ENCODE measurements around the gene RAB1B. TPM values are rescaled to one million over a fixed set of nuclear protein-coding genes. Genes with fewer than 3 reads are reported as not detected.

RAB1B gene
- total and polyA plus RNA-seq, 2 experiments from 2014 or later = 17.3 to 103 TPM

- Histone ChIP-seq H3K9me3 (ENCODE audit: low read depth) (no peaks in the 10 kb centered on the region), H3K4me3 (no peak overlapping the region), H3K36me3 (no peaks in the 10 kb centered on the region), H3K27ac (no peak overlapping the region), H3K27me3 (peaks cover 10% of the 10 kb centered on the region), H3K4me1 (ENCODE audit: low read depth) (peaks cover 4% of the 10 kb centered on the region)
- DNase-seq (ENCODE audit: low read depth in 1 of 2, low spot score in 1 of 2) = no peak
- no peak for TF ChIP-seq CTCF (IDR thresholded peaks at IDR 0.05; ENCODE audit: low read depth, low read length)
Measured at GRCh38 chr11:66283461-66284105, 15.1 kb downstream of the RAB1B start.

- peaks cover 4% of the 10 kb centered on the region for H3K4me1 ChIP-seq (ENCODE audit: low read depth)
Measured at GRCh38 chr11:66284526-66285078, 16.2 kb downstream of the RAB1B start.

GRCh38 chr11:66285250-66285947 is 17.0 kb downstream of the RAB1B start:
- H3K27ac ChIP-seq = no peak overlapping the region
- TF ChIP-seq CTCF (IDR thresholded peaks at IDR 0.05; ENCODE audit: low read depth, low read length) = no peak
- no peak for DNase-seq (ENCODE audit: low read depth in 1 of 2, low spot score in 1 of 2)
- H3K36me3 ChIP-seq = no peaks in the 10 kb centered on the region
- H3K4me1 ChIP-seq (ENCODE audit: low read depth) = peaks cover 4% of the 10 kb centered on the region
- no peaks in the 10 kb centered on the region for H3K9me3 ChIP-seq (ENCODE audit: low read depth)
- H3K4me3 ChIP-seq = no peak overlapping the region
- no peaks in the 10 kb centered on the region for H3K27me3 ChIP-seq

More at GRCh38 chr11:66284526-66285078, 16.2 kb downstream of the RAB1B start:
- no peak overlapping the region for H3K4me3 ChIP-seq
- no peak overlapping the region for H3K27ac ChIP-seq
- no peaks in the 10 kb centered on the region for H3K27me3 ChIP-seq
- DNase-seq (ENCODE audit: low read depth in 1 of 2, low spot score in 1 of 2) = no peak
- no peak for TF ChIP-seq CTCF (IDR thresholded peaks at IDR 0.05; ENCODE audit: low read depth, low read length)
- no peaks in the 10 kb centered on the region for H3K36me3 ChIP-seq
- H3K9me3 ChIP-seq (ENCODE audit: low read depth) = no peaks in the 10 kb centered on the region

GRCh38 chr11:66286699-66287098 is 18.3 kb downstream of the RAB1B start:
- no peak for DNase-seq (ENCODE audit: low read depth in 1 of 2, low spot score in 1 of 2)
- Histone ChIP-seq H3K27me3 (peaks cover 12% of the 10 kb centered on the region), H3K9me3 (ENCODE audit: low read depth) (no peaks in the 10 kb centered on the region), H3K27ac (no peak overlapping the region), H3K4me1 (ENCODE audit: low read depth) (peaks cover 4% of the 10 kb centered on the region), H3K4me3 (no peak overlapping the region), H3K36me3 (no peaks in the 10 kb centered on the region)
- TF ChIP-seq CTCF (IDR thresholded peaks at IDR 0.05; ENCODE audit: low read depth, low read length) = no peak

- no peak for DNase-seq (ENCODE audit: low read depth in 1 of 2, low spot score in 1 of 2)
- Histone ChIP-seq H3K4me3 (no peak overlapping the region), H3K9me3 (ENCODE audit: low read depth) (no peaks in the 10 kb centered on the region), H3K36me3 (no peaks in the 10 kb centered on the region), H3K4me1 (ENCODE audit: low read depth) (peaks cover 4% of the 10 kb centered on the region), H3K27me3 (peaks cover 19% of the 10 kb centered on the region), H3K27ac (no peak overlapping the region)
- TF ChIP-seq CTCF (IDR thresholded peaks at IDR 0.05; ENCODE audit: low read depth, low read length) = no peak
Measured at GRCh38 chr11:66287211-66287888, 18.9 kb downstream of the RAB1B start.

All from cardiac muscle cell (in vitro differentiated cells and primary cell).